HTERT RPE-1 (cell line): ENCODE measurements around the gene KRTAP5-4.
"Not testable (repeated sequence)": the region's sequence is repeated elsewhere in the genome, so short reads cannot be mapped to it uniquely, and the experiment has no call there.

Experiments used
- in situ Hi-C: fragments of 300-500 bp; cut with MboI; formaldehyde crosslinking; loops from 4 replicates; pipeline ENCODE4 v1.14.3; 2020; ENCODE audit warnings: low sequenced_read_pairs

The KRTAP5-4 gene

DNA sequence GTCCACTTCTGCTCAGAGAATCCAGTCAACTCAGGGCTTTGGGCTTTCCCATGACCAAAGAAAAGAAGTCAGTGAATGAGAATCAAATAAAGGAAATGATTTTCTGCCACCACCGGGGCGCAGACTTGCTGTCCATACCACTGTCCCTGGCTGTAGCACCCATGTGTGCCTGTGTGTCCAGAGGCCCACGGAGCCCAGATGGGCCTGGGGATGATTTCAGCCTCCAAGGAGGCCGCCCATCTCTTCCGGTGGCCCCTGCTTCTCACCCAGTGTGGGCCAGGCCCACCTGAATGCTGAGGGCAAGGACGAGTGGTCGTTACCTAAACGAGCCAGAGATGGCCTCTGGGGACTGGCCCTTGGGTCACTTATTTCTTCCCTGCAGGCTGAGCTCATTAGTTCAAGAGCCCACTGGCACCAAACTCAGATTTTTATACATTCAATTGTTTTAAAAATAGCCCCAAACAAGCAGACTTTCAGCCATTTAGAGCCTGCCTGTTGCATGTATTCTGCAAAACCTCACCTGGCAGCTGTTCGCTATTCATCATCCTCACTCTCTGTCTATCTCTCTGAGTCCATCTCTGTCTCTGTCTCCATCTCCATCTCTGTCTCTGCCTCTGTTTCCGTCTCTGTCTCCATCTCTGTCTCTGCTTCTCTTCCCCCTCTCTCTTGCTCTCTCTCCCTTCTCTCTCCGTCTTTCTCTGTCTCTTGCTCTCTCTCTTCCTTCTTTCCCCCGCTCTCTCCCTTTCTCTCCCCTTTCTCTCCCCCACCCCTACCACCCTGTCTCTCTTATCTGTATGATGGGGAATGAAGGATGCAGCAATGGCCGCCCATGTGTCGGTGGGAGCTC lies 31.8 kb upstream of the KRTAP5-4 start:
- in situ Hi-C loops, result no loop called here

DNA sequence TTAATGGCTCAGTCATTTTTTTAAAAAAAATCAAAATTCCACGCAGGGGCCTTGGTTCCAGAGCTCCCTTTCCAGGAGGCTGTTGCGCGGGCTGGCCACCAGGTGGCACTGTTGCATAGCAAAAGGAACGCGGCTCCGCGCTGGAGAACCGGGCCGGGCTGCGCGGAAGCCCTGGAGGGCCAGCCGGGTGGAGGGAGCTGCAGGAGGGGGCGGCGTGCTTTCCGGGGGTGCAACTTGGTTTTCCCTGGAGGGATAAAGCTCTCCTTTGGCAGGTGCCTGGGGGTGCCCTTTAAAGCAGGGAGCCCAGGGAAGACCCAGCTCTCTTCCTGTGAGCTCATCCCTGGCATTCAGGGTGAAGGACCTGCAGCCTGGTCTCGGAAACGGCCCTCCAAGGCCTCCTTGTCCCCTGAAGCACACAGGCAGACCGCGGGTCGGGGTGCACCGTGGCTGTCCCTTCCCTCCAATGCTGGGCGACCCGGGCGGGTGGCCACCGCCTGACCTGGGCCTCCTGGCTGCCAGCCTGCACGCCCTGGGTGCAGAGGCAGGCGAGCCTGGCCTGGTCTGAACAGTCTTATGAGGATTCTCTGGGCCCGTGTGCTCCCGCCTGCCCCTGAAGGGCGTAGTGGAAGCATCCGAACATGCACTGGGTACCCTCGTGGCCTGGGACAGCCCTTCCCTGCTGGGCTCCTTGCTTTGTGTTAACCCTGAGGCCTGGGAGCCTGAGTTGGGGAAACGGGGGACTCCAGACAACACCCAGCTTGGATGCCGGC lies 31.0 kb upstream of the KRTAP5-4 start:
- in situ Hi-C loops, result no loop called here

DNA sequence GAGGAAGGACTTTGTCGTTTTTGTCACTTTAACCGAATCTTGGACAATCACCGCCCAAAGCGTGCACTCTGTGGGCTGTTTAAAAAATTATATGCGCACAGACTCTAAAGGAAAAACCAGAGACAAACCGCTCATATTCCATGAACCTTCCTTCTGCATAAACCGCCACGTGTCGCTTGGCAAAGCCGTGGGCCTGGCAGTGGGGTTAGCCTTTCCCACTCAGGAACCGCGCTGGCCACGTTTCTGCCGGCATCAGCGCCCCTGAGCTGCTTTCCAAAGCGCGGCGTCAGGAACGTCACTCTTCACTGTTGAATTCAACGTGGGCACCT lies 30.5 kb upstream of the KRTAP5-4 start:
- in situ Hi-C loops, result no loop called here

DNA sequence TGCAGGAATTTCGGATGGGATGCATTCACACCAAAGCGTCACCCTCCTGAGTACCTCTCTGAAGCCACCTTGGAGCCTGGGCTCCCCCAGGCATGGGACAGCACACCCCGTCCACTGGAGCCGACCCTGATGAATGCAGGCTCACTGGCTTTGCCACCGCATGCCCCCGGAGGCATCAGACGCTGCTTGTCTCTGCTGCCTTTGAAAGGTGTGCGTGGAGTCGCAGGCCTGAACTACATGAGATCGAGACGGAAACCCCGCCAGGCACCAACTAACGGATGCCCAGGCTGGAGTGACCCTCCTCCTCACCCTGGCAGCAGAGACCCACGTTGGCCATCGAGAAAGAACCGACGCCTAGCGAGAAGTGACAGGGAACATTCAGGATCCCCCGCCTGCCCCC lies 30.1 kb upstream of the KRTAP5-4 start:
- in situ Hi-C loops, result no loop called here

DNA sequence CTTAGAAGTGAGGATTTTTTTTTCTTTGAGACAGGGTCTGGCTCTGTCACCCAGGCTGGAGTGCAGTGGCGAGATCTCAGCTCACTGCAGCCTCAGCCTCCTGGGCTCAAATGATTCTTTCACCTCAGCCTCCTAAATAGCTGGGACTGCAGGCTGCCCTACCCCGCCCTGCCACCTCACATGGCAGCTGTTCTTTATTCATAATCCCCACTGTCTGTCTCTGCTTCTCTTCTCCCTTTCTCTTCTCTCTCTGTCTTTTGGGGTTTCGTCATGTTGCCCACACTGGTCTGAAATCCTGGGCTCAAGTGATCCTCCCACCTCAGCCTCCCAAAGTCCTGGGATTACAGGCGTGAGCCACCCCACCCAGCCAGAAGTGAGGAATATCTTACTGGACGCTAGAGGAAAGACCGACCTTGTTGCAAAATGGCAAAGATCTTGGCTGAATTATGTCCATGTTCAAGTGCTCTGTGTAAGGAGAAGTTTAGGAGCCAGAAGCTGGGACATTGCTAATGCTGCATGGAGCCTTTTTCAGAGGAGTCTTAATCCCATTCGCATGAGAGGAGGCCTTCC lies 29.6 kb upstream of the KRTAP5-4 start:
- in situ Hi-C loops, result no loop called here

DNA sequence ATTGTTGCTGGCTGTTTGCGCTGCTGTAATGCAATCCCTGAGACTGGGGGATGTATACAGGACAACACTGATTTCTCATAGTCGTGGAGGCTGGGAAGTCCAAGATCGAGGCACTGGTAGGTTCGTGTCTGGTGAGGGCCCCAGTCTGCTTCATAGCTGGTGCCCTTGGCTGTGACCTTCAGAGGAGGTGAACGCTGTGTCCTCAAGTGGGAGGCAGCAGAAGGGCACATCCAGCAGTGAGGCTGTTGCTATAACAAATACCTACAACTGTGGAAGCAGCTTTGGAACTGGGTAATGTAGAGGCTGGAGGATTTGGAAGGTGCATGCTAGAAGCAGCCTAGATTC lies 29.0 kb upstream of the KRTAP5-4 start:
- in situ Hi-C loops, result no loop called here

DNA sequence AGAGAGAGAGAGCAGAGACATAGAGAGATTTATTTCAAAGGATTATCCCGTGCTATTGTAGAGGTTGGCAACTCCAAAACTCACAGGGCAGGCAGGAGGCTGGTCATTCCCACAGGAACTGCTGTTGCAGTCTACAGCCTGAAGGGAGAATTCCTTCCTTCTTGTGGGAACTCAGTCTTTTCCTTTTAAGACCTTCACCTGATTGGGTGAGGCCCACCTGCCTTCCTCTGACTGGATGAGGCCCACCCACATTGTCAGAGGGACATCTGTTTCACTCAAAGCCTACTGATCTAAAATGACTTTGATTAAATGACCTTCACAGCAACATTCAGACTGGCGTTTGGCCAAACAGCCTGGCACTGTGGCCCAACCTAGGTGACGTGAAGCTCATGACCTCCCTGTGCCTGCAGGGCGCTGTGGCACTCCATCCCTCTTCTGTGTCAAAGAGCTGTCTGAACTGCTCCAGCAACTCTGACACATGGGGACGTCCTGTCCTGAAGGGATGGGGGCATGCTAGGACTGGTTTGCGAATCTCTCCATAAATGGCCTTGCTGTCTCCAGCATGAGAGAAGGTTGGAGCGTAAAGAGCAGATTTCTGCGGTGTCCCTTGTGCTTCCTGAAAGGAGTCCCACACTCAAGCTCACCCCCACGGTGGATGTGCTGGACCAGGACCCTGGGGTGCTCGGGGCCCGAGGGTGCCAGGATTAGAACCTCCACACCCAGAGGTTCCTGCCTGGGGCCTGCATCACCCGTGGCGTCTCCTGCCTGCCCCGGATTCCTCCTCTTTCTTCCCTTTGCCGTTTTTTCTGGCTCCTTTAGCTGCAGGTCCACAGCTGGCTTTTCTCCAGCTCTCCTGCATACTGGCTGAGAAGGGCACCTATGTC lies 28.3 kb upstream of the KRTAP5-4 start:
- in situ Hi-C loops, result no loop called here

DNA sequence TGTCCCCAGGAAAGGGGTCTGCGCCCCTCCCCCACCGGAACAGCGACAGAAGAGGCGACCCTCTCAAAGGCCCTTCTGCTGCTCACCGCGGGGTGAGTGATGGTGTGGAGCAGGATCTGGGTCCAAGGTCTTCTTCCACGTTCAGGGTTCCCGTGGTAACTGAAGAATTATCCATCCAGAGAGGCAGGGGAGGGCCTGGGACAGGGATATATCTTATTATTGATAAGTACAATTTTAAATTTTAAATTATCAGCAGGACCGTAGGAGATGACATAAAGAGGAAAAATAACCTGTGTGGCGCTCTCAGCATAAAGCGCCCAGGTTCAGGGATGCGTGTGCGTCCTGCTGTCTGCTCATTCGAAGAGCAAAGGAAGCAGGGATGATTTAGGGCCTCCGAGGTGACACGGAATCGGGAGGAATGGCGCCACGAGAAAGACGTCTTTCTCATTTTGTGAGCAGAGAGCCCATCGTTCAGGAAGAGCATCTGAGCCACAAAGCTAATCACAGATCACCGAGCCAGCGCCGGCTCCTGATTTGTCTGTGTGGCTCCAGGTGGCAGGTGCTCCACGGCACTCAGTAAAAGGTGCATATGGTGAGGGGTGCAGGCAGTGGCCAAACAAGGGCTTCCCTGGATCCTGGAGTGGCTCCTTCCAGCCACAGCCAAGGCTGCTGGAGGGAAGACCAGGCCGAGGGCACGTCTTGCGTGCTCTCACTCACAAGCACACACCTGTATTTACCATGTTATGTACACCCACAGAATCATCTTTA lies 26.9 kb upstream of the KRTAP5-4 start:
- in situ Hi-C loops, result no loop called here

DNA sequence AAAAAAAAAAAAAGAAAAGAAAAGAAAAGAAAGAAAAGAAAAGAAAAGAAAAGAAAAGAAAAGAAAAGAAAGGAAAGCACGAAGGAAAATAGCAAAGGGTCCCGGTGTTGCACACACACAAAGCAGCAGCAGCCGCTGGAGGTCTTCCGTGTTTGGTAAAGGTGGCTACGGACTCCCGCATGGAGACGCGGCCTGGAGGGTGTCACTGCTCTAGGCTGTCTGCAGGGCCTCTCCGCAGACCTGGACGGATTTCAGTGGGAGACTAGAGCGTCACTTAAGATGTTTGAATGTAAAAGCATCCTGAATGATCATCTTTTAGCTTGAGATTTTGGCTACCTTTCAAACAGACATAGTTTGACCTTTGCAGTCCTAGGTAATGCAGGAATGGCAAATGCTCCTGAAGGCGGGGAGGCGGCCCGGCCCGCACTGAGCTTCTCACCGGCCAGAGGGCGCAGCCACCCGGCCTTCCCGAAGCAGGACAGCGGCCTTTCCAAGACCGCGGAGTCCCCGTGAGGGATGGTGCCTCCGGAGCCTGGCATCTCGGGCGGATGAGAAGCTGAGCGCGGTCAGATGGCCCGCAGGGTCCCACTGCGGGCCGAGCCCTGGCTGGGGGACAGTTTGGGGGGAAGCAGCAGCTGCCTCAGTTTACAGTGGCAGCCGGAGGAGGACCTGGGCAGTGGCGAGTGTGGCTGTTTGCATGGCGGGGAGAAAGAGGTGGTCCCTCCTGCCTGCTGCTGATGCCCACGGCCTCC lies 26.1 kb upstream of the KRTAP5-4 start:
- in situ Hi-C loops, result no loop called here

DNA sequence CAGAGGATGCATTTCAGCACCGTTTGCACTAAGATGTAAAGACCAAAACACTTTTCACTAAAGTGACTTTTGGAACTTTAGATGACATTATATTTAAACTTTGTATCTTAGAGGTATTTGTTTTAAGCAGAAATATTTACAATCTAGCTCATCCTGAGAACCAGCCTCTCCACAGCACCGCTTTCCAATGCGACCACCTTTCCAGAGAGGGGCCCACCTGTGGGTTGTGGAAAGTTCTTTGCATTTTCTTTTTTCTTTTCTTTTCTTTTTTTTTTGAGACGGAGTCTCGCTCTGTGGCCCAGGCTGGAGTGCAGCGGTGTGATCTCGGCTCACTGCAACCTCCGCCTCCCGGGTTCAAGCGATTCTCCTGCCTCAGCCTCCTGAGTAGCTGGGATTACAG lies 24.6 kb upstream of the KRTAP5-4 start:
- in situ Hi-C loops, result not testable (repeated sequence)

DNA sequence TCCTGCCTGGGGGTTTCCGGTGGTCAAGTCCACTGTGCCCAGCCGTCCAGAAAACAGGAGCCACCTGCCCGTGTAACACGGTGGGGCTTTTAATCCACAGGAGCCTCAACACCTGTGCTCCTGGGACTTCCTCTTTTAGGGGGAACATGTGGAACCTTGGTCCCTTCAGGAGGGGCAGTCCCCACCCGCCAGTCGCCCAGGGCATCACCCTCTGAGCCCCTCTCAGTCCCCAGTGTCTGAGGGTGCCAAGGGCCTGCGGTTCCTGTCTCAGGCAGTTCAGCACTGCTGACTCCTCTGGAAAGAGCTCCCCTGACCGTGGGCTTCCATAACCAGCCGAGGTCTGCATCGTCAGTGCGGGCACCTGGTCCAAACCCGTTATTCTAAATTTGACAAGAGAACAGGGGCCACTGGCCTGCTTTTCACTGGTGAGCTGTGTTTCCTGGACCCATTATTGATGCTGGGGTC lies 23.5 kb upstream of the KRTAP5-4 start:
- in situ Hi-C loops, result no loop called here

DNA sequence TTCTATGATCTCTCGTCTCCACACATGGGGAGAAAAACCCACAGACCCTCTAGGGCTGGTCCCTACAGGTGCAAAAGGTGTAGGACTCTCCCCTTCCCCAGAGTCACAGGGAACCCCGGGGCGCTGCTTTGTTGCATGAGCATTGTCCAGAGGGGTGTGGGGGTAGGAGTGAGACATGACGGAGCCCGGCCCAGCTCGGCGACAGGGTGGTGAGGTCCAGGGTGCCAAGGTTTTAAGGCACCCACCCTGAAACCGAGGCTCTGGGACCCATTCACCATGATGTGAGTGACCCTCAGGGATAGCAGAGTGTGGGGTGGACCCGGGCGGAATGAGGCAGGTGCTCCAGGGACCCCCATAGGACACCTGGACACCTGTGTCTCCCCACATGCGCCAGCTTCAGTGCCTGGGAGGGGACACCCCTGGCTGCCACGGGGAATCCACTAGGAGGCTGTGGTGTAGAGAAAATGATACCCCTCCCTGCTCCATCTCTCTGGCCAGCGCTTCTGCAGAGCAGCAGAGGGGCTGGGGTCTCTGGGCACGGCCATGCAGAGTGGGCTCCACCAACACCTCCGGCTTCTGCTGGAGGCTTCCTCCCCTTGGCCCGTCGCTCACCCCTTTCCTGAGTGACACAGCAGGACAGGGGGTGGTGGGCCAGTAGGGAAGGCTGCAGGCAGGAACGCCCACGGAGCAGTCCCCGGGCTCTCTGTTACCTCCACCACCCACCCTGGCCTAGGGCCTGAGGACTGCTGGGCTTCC lies 22.8 kb upstream of the KRTAP5-4 start:
- in situ Hi-C loops, result no loop called here

DNA sequence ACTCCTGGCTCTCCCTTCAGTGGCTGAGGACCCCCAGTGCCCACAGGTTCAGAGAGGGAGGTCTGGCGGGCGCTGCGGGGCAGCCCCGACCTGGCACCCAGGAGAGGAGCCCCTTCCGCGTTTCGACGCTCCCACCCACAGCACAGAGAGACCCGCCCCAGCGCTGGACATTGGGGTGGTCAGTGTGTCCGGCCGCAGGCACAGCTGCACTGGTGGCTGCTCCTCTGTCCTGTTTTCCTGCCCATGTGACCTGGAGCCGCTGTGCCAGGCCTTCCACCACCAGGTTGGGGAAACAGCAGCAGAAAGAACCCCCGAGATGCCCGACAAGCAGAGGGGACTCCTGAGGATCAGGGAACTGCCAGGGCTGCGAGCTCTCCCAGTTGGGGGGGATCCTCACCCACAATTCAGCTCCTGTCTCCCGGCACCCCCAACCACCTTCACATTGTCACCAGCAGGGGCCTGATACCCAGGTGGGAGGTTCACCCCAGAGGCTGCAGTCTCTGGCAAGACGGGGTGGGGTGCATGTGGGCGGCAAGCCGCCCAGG lies 21.3 kb upstream of the KRTAP5-4 start:
- in situ Hi-C loops, result no loop called here

DNA sequence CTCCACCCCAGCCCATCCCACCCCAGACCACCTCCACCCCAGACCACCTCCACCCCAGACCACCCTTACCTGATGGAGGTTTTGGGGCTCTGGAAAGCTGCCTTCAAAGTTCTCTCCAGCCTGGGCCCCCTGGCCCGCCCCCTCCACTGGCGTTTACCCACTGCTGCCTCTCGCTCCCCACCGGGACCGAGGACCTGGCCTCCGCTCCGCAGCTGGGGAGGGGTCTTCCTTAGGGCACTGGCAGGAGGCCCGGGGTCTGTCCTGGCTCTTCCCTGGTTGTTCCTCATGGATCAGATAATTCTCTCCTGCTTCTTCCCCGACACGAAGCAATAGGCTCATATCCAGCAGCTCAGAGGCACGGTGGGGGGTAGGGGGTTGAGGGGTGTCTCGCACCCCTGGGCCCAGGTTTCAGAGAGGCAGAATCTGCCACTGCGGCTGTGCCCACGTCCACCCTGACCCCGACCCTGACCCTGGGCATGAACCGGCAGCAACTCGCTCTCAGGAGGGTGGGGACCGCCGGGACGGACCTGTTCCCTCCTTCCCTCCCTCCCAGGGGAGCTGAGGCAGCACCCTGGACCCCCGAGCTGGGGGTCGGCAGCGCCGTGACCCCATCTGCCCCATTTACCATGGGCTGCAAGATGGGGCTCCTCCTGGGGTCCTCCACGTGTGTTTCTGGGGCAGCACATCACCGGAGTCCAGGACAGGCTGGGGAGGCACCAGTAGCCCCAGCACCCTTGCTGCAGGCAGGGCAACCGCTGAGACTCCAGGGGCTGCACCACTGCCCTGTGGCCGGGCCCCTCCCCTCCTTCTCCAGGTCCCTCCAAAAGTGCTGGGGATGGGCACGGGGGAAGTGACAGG lies 20.6 kb upstream of the KRTAP5-4 start:
- in situ Hi-C loops, result no loop called here

DNA sequence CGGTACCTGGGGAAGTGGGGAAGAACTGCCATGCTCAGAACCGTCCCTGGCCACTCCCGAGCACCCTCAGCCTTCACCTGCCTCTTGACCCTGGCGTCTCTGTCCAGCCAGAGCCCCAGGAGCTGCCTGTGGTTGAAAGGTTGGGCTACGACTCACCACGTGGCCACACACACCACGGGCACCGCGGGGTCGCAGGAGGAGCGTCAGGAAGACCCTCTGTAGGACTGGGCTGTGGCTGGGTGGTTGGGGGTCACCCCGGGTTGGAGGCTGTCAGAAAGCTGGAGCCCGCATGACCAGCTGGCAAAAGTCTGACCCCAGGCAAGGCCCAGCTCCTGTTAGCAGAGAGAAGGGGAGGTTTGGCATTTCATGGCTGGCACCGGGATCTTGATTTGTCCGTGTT lies 19.2 kb upstream of the KRTAP5-4 start:
- in situ Hi-C loops, result no loop called here

DNA sequence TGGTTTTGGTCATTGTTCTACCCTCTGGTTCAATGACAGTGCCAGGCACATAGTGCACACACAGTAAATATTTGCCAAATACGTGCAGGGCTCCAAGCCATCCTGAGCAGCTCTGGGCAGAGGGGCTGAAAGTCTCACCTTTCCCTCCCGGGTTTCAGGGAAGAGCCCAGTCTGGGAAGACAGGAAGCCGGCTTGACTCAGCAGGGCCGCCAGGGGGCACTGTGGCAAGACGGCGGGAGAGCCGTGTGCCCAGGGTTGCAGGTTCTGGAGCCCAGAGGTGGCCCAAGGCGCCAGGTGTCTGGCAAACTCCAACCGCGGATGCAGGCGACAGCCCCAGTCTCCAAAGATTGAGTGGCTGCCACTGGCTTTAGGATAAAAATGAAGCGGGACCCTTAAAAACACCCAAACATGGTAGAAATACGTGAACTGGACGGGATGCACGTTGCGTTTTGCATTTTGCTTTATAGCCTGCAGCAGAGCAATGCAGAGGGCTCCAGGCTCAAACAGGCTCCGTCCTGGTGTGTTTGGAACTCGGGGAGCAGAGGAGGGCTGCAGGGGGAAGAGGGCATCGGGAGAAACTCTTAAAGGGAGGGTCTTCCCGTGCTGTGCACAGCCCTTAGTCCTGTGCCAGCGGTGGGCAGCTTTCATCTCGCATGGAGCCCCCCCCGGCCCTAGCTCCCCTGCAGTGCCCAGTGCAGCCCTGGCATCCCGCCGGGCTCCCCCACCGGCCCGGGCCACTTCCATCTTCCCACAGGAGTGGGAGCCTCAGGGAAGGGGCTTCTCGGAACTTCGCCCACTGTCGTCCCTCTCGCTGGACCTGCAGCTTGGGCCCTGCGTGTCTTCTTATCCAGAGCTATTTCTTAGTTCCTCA lies 18.4 kb upstream of the KRTAP5-4 start:
- in situ Hi-C loops, result no loop called here

DNA sequence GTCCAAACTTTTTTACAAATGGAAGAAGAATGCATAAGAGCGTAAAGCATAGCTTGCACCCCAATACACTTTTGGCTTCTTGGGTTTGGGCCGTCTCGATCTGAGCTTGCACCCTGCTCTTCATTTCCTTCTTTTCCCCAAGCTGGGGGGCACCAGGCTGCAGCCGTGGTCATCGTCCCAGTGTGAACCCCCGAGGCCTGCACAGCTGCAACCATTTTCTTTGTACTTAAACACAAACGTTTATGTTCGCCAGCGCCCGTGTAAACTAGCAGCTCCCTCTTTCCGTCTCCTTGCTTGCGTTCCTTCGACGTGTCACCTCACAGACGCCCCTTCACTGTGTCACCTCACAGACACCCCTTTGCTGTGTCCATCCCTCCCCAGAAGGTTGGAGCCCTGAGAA lies 17.7 kb upstream of the KRTAP5-4 start:
- in situ Hi-C loops, result no loop called here
